HUES64 (cell line): ENCODE results near the gene KIF15. TPM values are rescaled to one million over a fixed set of nuclear protein-coding genes. Genes with fewer than 3 reads are reported as not detected.

Experiments used
- H3K27ac ChIP-seq: 2 replicates; pipeline ENCODE4 v1.7.0; 2013; ENCODE audit warnings: low read depth, low read length, inconsistent platforms
- H3K27me3 ChIP-seq: 2 replicates; pipeline ENCODE4 v1.6.1; 2013; ENCODE audit warnings: mild to moderate bottlenecking, low read length; ENCODE audit not compliant: insufficient read depth
- H3K36me3 ChIP-seq: 2 replicates; pipeline ENCODE4 v1.6.1; 2013; ENCODE audit warnings: mild to moderate bottlenecking, low read length; ENCODE audit not compliant: insufficient read depth
- H3K4me1 ChIP-seq: 2 replicates; pipeline ENCODE4 v1.6.1; 2013; ENCODE audit warnings: mild to moderate bottlenecking, low read length, moderate library complexity; ENCODE audit not compliant: insufficient read depth
- H3K4me3 ChIP-seq: 2 replicates; pipeline ENCODE4 v1.5.1; 2013; ENCODE audit warnings: mild to moderate bottlenecking, low read length, moderate library complexity
- H3K9ac ChIP-seq: 2 replicates; pipeline ENCODE4 v1.6.1; 2013; ENCODE audit warnings: mild to moderate bottlenecking, low read depth, low read length
- H3K9me3 ChIP-seq: 2 replicates; pipeline ENCODE4 v1.6.1; 2013; ENCODE audit warnings: low read depth, low read length; ENCODE audit not compliant: insufficient read depth
- WGBS: fragments of 150-250, 120-280 bp; methylation state at CpG from one replicate; pipeline ENCODE4 v1.1.7; 2013; ENCODE audit warnings: missing lambda C conversion rate; 5-methylcytosine and 5-hydroxymethylcytosine counted together
- polyA plus RNA-seq, 2 experiments: library from polyadenylated mRNA; stranded (reverse); fragments of 50-300 nt; gene quantifications; one replicate each; pipeline ENCODE4 v1.2.3, GENCODE V29; 2013

KIF15 gene
- polyA plus RNA-seq (2013, experiment 1 of 2), result 25.3 TPM
- polyA plus RNA-seq (2013, experiment 2 of 2), result 33.9 TPM

DNA sequence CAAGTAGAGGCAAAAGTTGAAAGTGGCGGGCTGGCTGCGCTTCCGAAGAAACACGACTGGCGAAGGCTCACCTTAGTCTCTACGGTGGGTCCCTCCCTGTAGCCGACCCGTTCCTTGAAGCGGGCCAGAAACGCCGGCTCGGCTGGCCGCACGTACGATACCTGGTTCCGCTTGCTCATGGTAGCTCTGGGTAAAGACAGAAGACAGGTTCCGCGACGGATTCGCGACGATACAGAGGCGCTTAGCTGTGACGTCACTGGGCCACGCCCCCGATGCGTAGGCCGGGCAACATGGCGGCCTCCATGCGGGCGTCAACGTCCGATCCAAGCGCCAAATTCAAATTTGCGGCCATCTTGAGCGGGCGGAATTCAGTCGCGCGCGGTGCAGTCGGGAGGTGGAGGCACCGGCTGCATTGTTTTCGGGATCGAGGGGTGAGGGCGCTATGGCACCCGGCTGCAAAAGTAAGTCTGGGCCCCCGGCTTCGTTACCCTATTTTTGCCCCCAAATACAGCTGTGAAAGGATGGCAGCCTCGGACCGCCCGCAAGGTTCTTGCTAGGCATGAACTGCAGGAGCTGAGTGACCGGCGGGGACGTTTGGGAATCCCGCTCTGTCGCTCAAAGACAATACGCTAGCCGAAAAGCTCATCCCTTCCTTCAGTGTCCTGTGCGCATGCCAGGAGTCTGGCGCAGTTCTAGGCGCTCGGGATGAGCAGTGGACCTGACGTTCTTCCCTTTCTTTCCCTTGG lies at the start of gene KIF15, which contains the start of gene KIAA1143:
KIF15 (plus strand) TSS at position 371 of the 746 bp plus-strand sequence; CDS start at position 443, 72 bp downstream.
KIAA1143 (minus strand) TSS at position 196 of the 746 bp plus-strand sequence; CDS start at position 179, 17 bp downstream.
- under 1% methylated on average over 64 of the region's 64 CpGs for WGBS
- Histone ChIP-seq H3K36me3 (peaks cover 54% of the 10 kb centered on the region), H3K9me3 (peaks cover 20% of the 10 kb centered on the region; the same call in 1 of the 2 replicates)

GRCh38 chr3:44712455-44713075 lies 49.0 kb upstream of the KIF15 start, which contains the start of gene ZNF502:
TSS of gene ZNF502 (plus strand) at chr3:44712660. CDS start at chr3:44720262, 7,602 bp downstream.
- H3K27me3 ChIP-seq, result no peaks in the 10 kb centered on the region
- H3K9ac ChIP-seq, result peak within 1 kb of the TSS; percentile 71
- WGBS, result 4% methylated on average over 36 of the region's 36 CpGs
- peaks cover 57% of the 10 kb centered on the region for H3K9me3 ChIP-seq
- no peaks in the 10 kb centered on the region for H3K4me1 ChIP-seq
- peaks cover 25% of the 10 kb centered on the region for H3K36me3 ChIP-seq
- H3K27ac ChIP-seq, result peak within 1 kb of the TSS; percentile 42; the same call in 1 of the 2 replicates
- peak within 1 kb of the TSS; percentile 83 for H3K4me3 ChIP-seq

More for the DNA sequence above, at the start of gene KIF15, which contains the start of gene KIAA1143:
- H3K4me3 ChIP-seq, result peak within 1 kb of the TSS; percentile 96
- H3K4me1 ChIP-seq, result peaks cover 5% of the 10 kb centered on the region
- H3K9ac ChIP-seq, result peak within 1 kb of the TSS; percentile 98
- H3K27me3 ChIP-seq, result no peaks in the 10 kb centered on the region
- H3K27ac ChIP-seq, result peak within 1 kb of the TSS; percentile 97

- H3K4me1 ChIP-seq, result no peaks in the 10 kb centered on the region
- peak overlapping the region; percentile 21; the same call in 1 of the 2 replicates for H3K4me3 ChIP-seq
- H3K9ac ChIP-seq, result no peak overlapping the region
- H3K27me3 ChIP-seq, result no peaks in the 10 kb centered on the region
- no peak overlapping the region for H3K27ac ChIP-seq
- H3K36me3 ChIP-seq, result peaks cover 66% of the 10 kb centered on the region
- H3K9me3 ChIP-seq, result peaks cover 98% of the 10 kb centered on the region
- WGBS, result 97% methylated on average over 6 of the region's 10 CpGs
These were observed 40.1 kb upstream of the KIF15 start for GRCh38 chr3:44721231-44722102.

DNA sequence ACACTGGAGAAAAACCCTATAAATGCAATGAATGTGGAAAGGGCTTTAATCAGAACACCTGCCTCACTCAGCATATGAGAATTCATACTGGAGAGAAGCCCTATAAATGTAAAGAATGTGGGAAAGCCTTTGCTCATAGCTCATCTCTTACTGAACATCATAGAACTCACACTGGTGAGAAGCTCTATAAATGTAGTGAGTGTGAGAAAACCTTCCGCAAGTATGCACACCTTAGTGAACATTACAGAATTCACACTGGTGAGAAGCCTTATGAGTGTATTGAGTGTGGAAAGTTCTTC lies 39.5 kb upstream of the KIF15 start:
- H3K9ac ChIP-seq, result no peak overlapping the region
- no peak overlapping the region for H3K27ac ChIP-seq
- WGBS, result 100% methylated on average over 1 of the region's 1 CpG
- H3K4me1 ChIP-seq, result no peaks in the 10 kb centered on the region
- no peaks in the 10 kb centered on the region for H3K27me3 ChIP-seq
- peaks cover 93% of the 10 kb centered on the region for H3K9me3 ChIP-seq
- H3K36me3 ChIP-seq, result peaks cover 61% of the 10 kb centered on the region
- peak overlapping the region; percentile 12; the same call in 1 of the 2 replicates for H3K4me3 ChIP-seq

GRCh38 chr3:44729384-44729910 lies 32.1 kb upstream of the KIF15 start, which contains the start of gene ZNF501:
TSS of gene ZNF501 (plus strand) at chr3:44729635. CDS start at chr3:44734422, 4,787 bp downstream.
- H3K4me1 ChIP-seq, result no peaks in the 10 kb centered on the region
- 4% methylated on average over 46 of the region's 46 CpGs for WGBS
- H3K4me3 ChIP-seq, result peak within 1 kb of the TSS; percentile 84
- H3K9me3 ChIP-seq, result peaks cover 79% of the 10 kb centered on the region
- H3K9ac ChIP-seq, result peak within 1 kb of the TSS; percentile 82
- peaks cover 36% of the 10 kb centered on the region for H3K36me3 ChIP-seq
- no peaks in the 10 kb centered on the region for H3K27me3 ChIP-seq
- H3K27ac ChIP-seq, result peak within 1 kb of the TSS; percentile 57

- peaks cover 58% of the 10 kb centered on the region for H3K36me3 ChIP-seq
- H3K4me1 ChIP-seq, result no peaks in the 10 kb centered on the region
- no peak overlapping the region for H3K4me3 ChIP-seq
- no peaks in the 10 kb centered on the region for H3K27me3 ChIP-seq
- H3K9me3 ChIP-seq, result peaks cover 88% of the 10 kb centered on the region
- no peak overlapping the region for H3K9ac ChIP-seq
- 95% methylated on average over 3 of the region's 3 CpGs for WGBS
- no peak overlapping the region for H3K27ac ChIP-seq
These were observed 26.9 kb upstream of the KIF15 start for GRCh38 chr3:44734646-44735168.

DNA sequence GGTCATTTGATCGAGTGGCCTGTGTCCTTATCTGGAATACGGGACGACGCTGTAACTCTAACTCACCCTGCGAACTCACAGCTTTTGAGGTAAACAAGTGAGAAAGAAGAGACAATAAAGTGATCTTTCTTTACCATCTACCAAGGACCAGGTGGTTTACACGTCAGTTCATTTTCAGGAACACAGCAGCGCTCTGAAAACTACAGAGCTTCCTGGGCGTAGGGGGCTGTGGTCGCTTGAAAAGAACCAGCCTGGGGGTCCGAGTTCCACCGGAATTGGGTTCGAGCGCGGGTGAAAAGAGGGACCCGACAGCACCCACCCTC lies 532 bp upstream of the KIF15 start:
- H3K9me3 ChIP-seq, result peaks cover 16% of the 10 kb centered on the region; the same call in 1 of the 2 replicates
- H3K4me3 ChIP-seq, result peak overlapping the region; percentile 96
- no peaks in the 10 kb centered on the region for H3K27me3 ChIP-seq
- H3K36me3 ChIP-seq, result peaks cover 54% of the 10 kb centered on the region
- WGBS, result 2% methylated on average over 15 of the region's 15 CpGs
- H3K9ac ChIP-seq, result peak overlapping the region; percentile 98
- H3K27ac ChIP-seq, result peak overlapping the region; percentile 97
- H3K4me1 ChIP-seq, result peaks cover 5% of the 10 kb centered on the region

DNA sequence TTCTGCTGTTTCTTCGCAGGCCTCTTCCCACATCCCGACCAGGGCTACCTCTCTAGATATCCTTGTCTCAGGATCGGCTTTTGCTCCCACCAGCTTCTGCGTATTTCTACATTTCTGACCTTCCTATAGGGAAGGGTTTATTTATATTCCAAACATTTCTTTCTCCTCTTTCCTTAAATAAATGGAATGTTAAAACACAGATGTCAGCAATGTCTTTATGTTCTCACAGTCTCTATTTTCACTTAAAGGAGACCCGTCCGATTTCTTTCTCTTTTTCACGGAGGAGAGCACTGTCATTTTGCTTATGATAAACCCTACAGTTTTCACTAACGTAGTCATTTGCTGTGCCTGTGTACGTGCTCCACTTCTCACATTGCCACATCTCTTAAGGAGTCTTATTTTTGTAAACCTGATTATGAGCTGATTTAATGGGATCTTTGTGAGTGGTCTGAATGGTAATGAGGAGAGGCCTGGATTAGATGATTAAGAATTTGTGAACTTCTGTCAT lies 630 bp downstream of the KIF15 start:
- Histone ChIP-seq H3K27ac (peak overlapping the region; percentile 97), H3K9ac (peak overlapping the region; percentile 98), H3K4me3 (peak overlapping the region; percentile 96), H3K36me3 (peaks cover 48% of the 10 kb centered on the region), H3K9me3 (peaks cover 23% of the 10 kb centered on the region; the same call in 1 of the 2 replicates), H3K27me3 (no peaks in the 10 kb centered on the region), H3K4me1 (peaks cover 5% of the 10 kb centered on the region)
- WGBS, result under 1% methylated on average over 8 of the region's 9 CpGs

DNA sequence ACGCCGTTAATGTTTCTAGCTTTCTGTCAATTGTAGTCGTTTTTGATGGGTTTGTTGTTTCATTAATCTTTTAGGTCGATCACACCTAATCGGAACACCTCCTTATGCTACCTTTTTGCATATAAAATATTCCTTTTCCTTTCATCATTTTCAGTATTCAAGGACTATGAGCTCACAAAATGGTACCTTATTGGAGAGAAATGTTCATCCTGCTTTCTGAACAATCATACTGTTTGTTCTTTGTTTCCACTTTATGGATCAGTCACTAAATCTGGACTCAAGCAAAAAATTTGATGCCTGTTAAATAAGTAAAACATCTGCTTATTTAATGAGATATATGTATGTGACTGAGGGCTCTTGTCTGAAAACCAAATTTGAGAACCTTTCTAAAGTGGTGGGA lies 1.1 kb downstream of the KIF15 start:
- H3K27me3 ChIP-seq, result no peaks in the 10 kb centered on the region
- H3K4me3 ChIP-seq, result peak overlapping the region; percentile 96
- peak overlapping the region; percentile 97; the same call in 1 of the 2 replicates for H3K27ac ChIP-seq
- H3K4me1 ChIP-seq, result peaks cover 5% of the 10 kb centered on the region
- 36% methylated on average over 5 of the region's 5 CpGs for WGBS
- H3K36me3 ChIP-seq, result peaks cover 46% of the 10 kb centered on the region
- peak overlapping the region; percentile 98 for H3K9ac ChIP-seq
- peaks cover 25% of the 10 kb centered on the region; the same call in 1 of the 2 replicates for H3K9me3 ChIP-seq

- Histone ChIP-seq H3K9ac (no peak overlapping the region), H3K4me3 (no peak overlapping the region), H3K4me1 (peaks cover 5% of the 10 kb centered on the region), H3K27me3 (no peaks in the 10 kb centered on the region), H3K27ac (no peak overlapping the region), H3K9me3 (peaks cover 32% of the 10 kb centered on the region), H3K36me3 (peaks cover 42% of the 10 kb centered on the region)
These were observed 2.7 kb downstream of the KIF15 start for GRCh38 chr3:44764248-44764647.
